Ishikawa (cell line): ENCODE results near the gene RAPGEF5.

Experiments
- CEBPB ChIP-seq: IDR thresholded peaks from 2 replicates; pipeline ENCODE4 v1.6.1; 2012
- CREB1 ChIP-seq: IDR thresholded peaks from 2 replicates; pipeline ENCODE4 v1.6.1; 2012; ENCODE audit warnings: low read depth
- EGR1 ChIP-seq: IDR thresholded peaks from 2 replicates; pipeline ENCODE4 v1.6.1; 2012
- EP300 ChIP-seq: IDR thresholded peaks from 2 replicates; pipeline ENCODE4 v1.6.1; 2012; ENCODE audit warnings: borderline replicate concordance
- FOXM1 ChIP-seq: IDR thresholded peaks from 2 replicates; pipeline ENCODE4 v1.6.1; 2012; ENCODE audit warnings: low read depth, borderline replicate concordance
- MAX ChIP-seq: IDR thresholded peaks from 2 replicates; pipeline ENCODE4 v1.6.1; 2012
- NFIC ChIP-seq: IDR thresholded peaks from 2 replicates; pipeline ENCODE4 v1.6.1; 2012
- RAD21 ChIP-seq: IDR thresholded peaks from 2 replicates; pipeline ENCODE4 v1.6.1; 2012; ENCODE audit warnings: low read depth
- TAF1 ChIP-seq: IDR thresholded peaks from 2 replicates; pipeline ENCODE4 v1.6.1; 2012; ENCODE audit warnings: low read depth, mild to moderate bottlenecking
- TCF12 ChIP-seq: IDR thresholded peaks from 2 replicates; pipeline ENCODE4 v1.6.1; 2012; ENCODE audit warnings: low read depth
- TEAD4 ChIP-seq: IDR thresholded peaks from 2 replicates; pipeline ENCODE4 v1.6.1; 2012
- USF1 ChIP-seq: IDR thresholded peaks from 2 replicates; pipeline ENCODE4 v1.6.1; 2012
- YY1 ChIP-seq: IDR thresholded peaks from 2 replicates; pipeline ENCODE4 v1.6.1; 2012; ENCODE audit warnings: low read depth
- ZBTB7A ChIP-seq: IDR thresholded peaks from 2 replicates; pipeline ENCODE4 v1.6.1; 2012; ENCODE audit warnings: low read depth
- TF ChIP-seq, protein P1 (sequence below): IDR thresholded peaks from 2 replicates; pipeline ENCODE4 v1.6.1; 2012; ENCODE audit warnings: low read depth, mild to moderate bottlenecking

RAPGEF5 gene

GRCh38 chr7:22105550-22105949, 251.4 kb downstream of the RAPGEF5 start:
- TF ChIP-seq CEBPB (no peak), NFIC (no peak), CREB1 (no peak), FOXM1 (no peak), USF1 (no peak), ZBTB7A (no peak), YY1 (no peak), TEAD4 (no peak)

GRCh38 chr7:22094413-22095342, 262.3 kb downstream of the RAPGEF5 start:
- TF ChIP-seq NFIC (no peak), EGR1 (no peak), TAF1 (no peak), USF1 (no peak), CREB1 (no peak), FOXM1 (no peak), RAD21 (no peak), TEAD4 (no peak), MAX (no peak), CEBPB (no peak), ZBTB7A (no peak), TCF12 (no peak), YY1 (no peak), EP300 (no peak)
- TF ChIP-seq, protein P1, sequence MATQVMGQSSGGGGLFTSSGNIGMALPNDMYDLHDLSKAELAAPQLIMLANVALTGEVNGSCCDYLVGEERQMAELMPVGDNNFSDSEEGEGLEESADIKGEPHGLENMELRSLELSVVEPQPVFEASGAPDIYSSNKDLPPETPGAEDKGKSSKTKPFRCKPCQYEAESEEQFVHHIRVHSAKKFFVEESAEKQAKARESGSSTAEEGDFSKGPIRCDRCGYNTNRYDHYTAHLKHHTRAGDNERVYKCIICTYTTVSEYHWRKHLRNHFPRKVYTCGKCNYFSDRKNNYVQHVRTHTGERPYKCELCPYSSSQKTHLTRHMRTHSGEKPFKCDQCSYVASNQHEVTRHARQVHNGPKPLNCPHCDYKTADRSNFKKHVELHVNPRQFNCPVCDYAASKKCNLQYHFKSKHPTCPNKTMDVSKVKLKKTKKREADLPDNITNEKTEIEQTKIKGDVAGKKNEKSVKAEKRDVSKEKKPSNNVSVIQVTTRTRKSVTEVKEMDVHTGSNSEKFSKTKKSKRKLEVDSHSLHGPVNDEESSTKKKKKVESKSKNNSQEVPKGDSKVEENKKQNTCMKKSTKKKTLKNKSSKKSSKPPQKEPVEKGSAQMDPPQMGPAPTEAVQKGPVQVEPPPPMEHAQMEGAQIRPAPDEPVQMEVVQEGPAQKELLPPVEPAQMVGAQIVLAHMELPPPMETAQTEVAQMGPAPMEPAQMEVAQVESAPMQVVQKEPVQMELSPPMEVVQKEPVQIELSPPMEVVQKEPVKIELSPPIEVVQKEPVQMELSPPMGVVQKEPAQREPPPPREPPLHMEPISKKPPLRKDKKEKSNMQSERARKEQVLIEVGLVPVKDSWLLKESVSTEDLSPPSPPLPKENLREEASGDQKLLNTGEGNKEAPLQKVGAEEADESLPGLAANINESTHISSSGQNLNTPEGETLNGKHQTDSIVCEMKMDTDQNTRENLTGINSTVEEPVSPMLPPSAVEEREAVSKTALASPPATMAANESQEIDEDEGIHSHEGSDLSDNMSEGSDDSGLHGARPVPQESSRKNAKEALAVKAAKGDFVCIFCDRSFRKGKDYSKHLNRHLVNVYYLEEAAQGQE = no peak

- TF ChIP-seq TAF1 = no peak
- no peak for TF ChIP-seq ZBTB7A
- no peak for TF ChIP-seq MAX
- no peak for TF ChIP-seq TCF12
- TF ChIP-seq YY1 = no peak
- TF ChIP-seq NFIC = no peak
- TF ChIP-seq CEBPB = no peak
- no peak for TF ChIP-seq EGR1
- TF ChIP-seq RAD21 = no peak
- TF ChIP-seq FOXM1 = no peak
- TF ChIP-seq EP300 = no peak
- TF ChIP-seq, protein P1 = no peak
- TF ChIP-seq TEAD4 = no peak
- TF ChIP-seq USF1 = no peak
- no peak for TF ChIP-seq CREB1
Measured at GRCh38 chr7:22093936-22094335, 263.0 kb downstream of the RAPGEF5 start.

GRCh38 chr7:22093001-22093400, 264.0 kb downstream of the RAPGEF5 start:
- TF ChIP-seq NFIC = 0 out of 2 replicates have a peak, but pooled peaks have one; percentile 39
- no peak for TF ChIP-seq EP300
- peak; percentile 65; the same call in 1 of the 2 replicates for TF ChIP-seq TEAD4

GRCh38 chr7:22090512-22090911, 266.4 kb downstream of the RAPGEF5 start:
- TF ChIP-seq CEBPB (no peak), TEAD4 (no peak), FOXM1 (no peak), TAF1 (no peak), CREB1 (no peak), ZBTB7A (no peak)
- TF ChIP-seq, protein P1 = no peak
